Stomach (tissue), 9 donors: ENCODE measurements around the gene TRIM25. TPM values are rescaled to one million over a fixed set of nuclear protein-coding genes. Genes with fewer than 3 reads are reported as not detected.

Source experiments
- DNase-seq, 2 donors: peaks; one replicate each; pipeline versions ENCODE4 v3.0.0 to v3.0.0-alpha.2; 2013 to 2019
- H3K27ac ChIP-seq, 5 donors: fragments of 200-600 bp in 4 of 5; sonication (generic) in 4 of 5; one replicate each; pipeline ENCODE4 v1.5.1; 2013 to 2019; ENCODE audit warnings: mild to moderate bottlenecking in 1 of 5, moderate library complexity in 1 of 5
- H3K27me3 ChIP-seq, 3 donors: fragments of 200-600 bp; sonication (generic); one replicate each; pipeline ENCODE4 v1.5.1; 2017 to 2019; ENCODE audit warnings: mixed run types in 1 of 3
- H3K36me3 ChIP-seq, 4 donors: fragments of 200-600 bp; sonication (generic); 1 replicate in 3 of 4; 2 replicates in 1 of 4; pipeline ENCODE4 v1.5.1; 2016 to 2019
- H3K4me1 ChIP-seq, 4 donors: fragments of 200-600 bp; sonication (generic); one replicate each; pipeline ENCODE4 v1.5.1; 2016 to 2019
- H3K4me3 ChIP-seq, 4 donors: fragments of 200-600 bp; sonication (generic) in 3 of 4; one replicate each; pipeline ENCODE4 v1.5.1; 2016 to 2019; ENCODE audit warnings: mild to moderate bottlenecking in 1 of 4
- H3K9me3 ChIP-seq, 4 donors: fragments of 200-600 bp; sonication (generic); one replicate each; pipeline ENCODE4 v1.5.1; 2016 to 2019
- CTCF ChIP-seq, 7 experiments: fragments of 450-650 bp in 4 of 7; fragments of 200-600 bp in 3 of 7; sonication (generic) in 3 of 7; IDR thresholded peaks; one replicate each; pipeline ENCODE4 v1.5.1; 2016 to 2019; ENCODE audit warnings: antibody characterized with exemption in 7 of 7, control low read depth in 2 of 7, mild to moderate bottlenecking in 1 of 7
- EP300 ChIP-seq: sonication (generic); formaldehyde crosslinking; IDR thresholded peaks from one replicate; pipeline ENCODE4 v1.6.1; 2017; ENCODE audit warnings: antibody characterized with exemption
- POLR2A ChIP-seq, 4 donors: fragments of 450-650 bp; IDR thresholded peaks; one replicate each; pipeline ENCODE4 v1.6.1; 2016; ENCODE audit warnings: antibody characterized with exemption in 4 of 4, control low read depth in 2 of 4, mild to moderate bottlenecking in 1 of 4, moderate library complexity in 1 of 4
- POLR2AphosphoS5 ChIP-seq, 3 donors: sonication (generic); formaldehyde crosslinking; IDR thresholded peaks; one replicate each; pipeline ENCODE4 v1.6.1; 2016; ENCODE audit warnings: antibody characterized with exemption in 3 of 3
- WGBS, 5 donors: extraction: QIAGEN DNeasy Blood & Tissue Kit in 3 of 5; methylation state at CpG; one replicate each; pipeline versions ENCODE4 v1.1.5 to v1.1.7; 2013 to 2018; 5-methylcytosine and 5-hydroxymethylcytosine counted together
- intact Hi-C: fragments of 100-400 bp; cut with DNase I; formaldehyde crosslinking; loops from one replicate; pipeline ENCODE4 v1.15.1; 2023; ENCODE audit warnings: low total_unique reads
- polyA plus RNA-seq, 3 donors: library from polyadenylated mRNA; stranded (reverse); fragments of 200-250 nt; gene quantifications; one replicate each; pipeline ENCODE4 v1.2.3, GENCODE V29; 2013
- total RNA-seq, 5 donors: library from RNA; depleted of rRNA; stranded (reverse); fragments of >200 nt; gene quantifications; one replicate each; pipeline versions ENCODE4 v1.1.0 to v1.2.3, GENCODE V29; 2014 to 2016
- donor health status: healthy with polysubstance abuse.
- donor health status: Bipolar disorder and iron deficiency.
- donor health status: healthy.

Gene TRIM25
- total and polyA plus RNA-seq, 8 donors, result 7.2 to 657 (median 26.6) TPM

GRCh38 chr17:56949595-56949994, 35.7 kb upstream of the TRIM25 start:
- no peak overlapping the region for H3K27ac ChIP-seq
- no peaks in the 10 kb centered on the region for H3K9me3 ChIP-seq
- no peaks in the 10 kb centered on the region for H3K27me3 ChIP-seq
- 55 to 89% (median 76%) methylated on average over 3 of the region's 3 CpGs for WGBS, 5 donors
- no peaks in the 10 kb centered on the region for H3K4me1 ChIP-seq
- no peak for DNase-seq
- TF ChIP-seq POLR2A (IDR thresholded peaks at IDR 0.05), result no peak
- TF ChIP-seq POLR2AphosphoS5 (IDR thresholded peaks at IDR 0.05), result no peak
- TF ChIP-seq CTCF (IDR thresholded peaks at IDR 0.05), result no peak
- no peak for TF ChIP-seq EP300
- intact Hi-C loops, result no loop called here
- H3K36me3 ChIP-seq, result peaks cover 25 to 73% (median 61%) of the 10 kb centered on the region in 4 donors
- H3K4me3 ChIP-seq, result no peak overlapping the region

- 82 to 93% (median 89%) methylated on average over 1 of the region's 1 CpG for WGBS, 5 donors
- no peak overlapping the region for H3K4me3 ChIP-seq
- intact Hi-C loops, result no loop called here
These were observed 34.6 kb upstream of the TRIM25 start for GRCh38 chr17:56948491-56948890.

GRCh38 chr17:56947741-56948140, 33.9 kb upstream of the TRIM25 start:
- no peak for DNase-seq
- Histone ChIP-seq H3K27ac (no peak overlapping the region), H3K36me3 (peaks cover 34 to 89% (median 79%) of the 10 kb centered on the region in 4 donors), H3K4me1 (no peaks in the 10 kb centered on the region), H3K9me3 (no peaks in the 10 kb centered on the region), H3K27me3 (no peaks in the 10 kb centered on the region), H3K4me3 (no peak overlapping the region)
- intact Hi-C loops, result no loop called here
- 58 to 71% (median 63%) methylated on average over 1 of the region's 1 CpG for WGBS, 5 donors
- TF ChIP-seq POLR2AphosphoS5 (IDR thresholded peaks at IDR 0.05) (no peak), CTCF (IDR thresholded peaks at IDR 0.05) (no peak), POLR2A (IDR thresholded peaks at IDR 0.05) (no peak), EP300 (no peak)

More at GRCh38 chr17:56948491-56948890, 34.6 kb upstream of the TRIM25 start:
- DNase-seq, result no peak
- no peaks in the 10 kb centered on the region for H3K4me1 ChIP-seq
- no peak for TF ChIP-seq EP300
- no peak for TF ChIP-seq POLR2A (IDR thresholded peaks at IDR 0.05)
- no peak for TF ChIP-seq CTCF (IDR thresholded peaks at IDR 0.05)
- H3K27ac ChIP-seq, result no peak overlapping the region
- H3K27me3 ChIP-seq, result no peaks in the 10 kb centered on the region
- peaks cover 34 to 84% (median 72%) of the 10 kb centered on the region in 4 donors for H3K36me3 ChIP-seq
- no peaks in the 10 kb centered on the region for H3K9me3 ChIP-seq

- H3K27me3 ChIP-seq, result no peaks in the 10 kb centered on the region
- H3K4me1 ChIP-seq, result no peaks in the 10 kb centered on the region
- no peak overlapping the region for H3K27ac ChIP-seq
- no peak for DNase-seq
- intact Hi-C loops, result no loop called here
- 91 to 99% (median 98%) methylated on average over 3 of the region's 3 CpGs for WGBS, 5 donors
- TF ChIP-seq POLR2AphosphoS5 (IDR thresholded peaks at IDR 0.05) (no peak), EP300 (no peak), POLR2A (IDR thresholded peaks at IDR 0.05) (no peak), CTCF (IDR thresholded peaks at IDR 0.05) (no peak)
- no peak overlapping the region for H3K4me3 ChIP-seq
- peaks cover 48 to 97% (median 96%) of the 10 kb centered on the region in 4 donors for H3K36me3 ChIP-seq
- H3K9me3 ChIP-seq, result no peaks in the 10 kb centered on the region
These were observed 32.2 kb upstream of the TRIM25 start for GRCh38 chr17:56945938-56946505.
